Fibroblast of skin of right biceps (primary cell): ENCODE results near the gene OCRL.

ENCODE experiments used
- DNase-seq: peaks from one replicate; pipeline ENCODE4 v3.0.0-alpha.2; 2013

OCRL gene

GRCh38 chrX:129638917-129639316 lies 98.9 kb downstream of the OCRL start:
- no peak for DNase-seq

- no peak for DNase-seq
Measured at GRCh38 chrX:129640737-129641136, 100.7 kb downstream of the OCRL start.

- DNase-seq: no peak
Measured at GRCh38 chrX:129641469-129641868, 101.4 kb downstream of the OCRL start.

GRCh38 chrX:129641941-129642340 lies 101.9 kb downstream of the OCRL start:
- peak; percentile 21 for DNase-seq
